Central memory CD8-positive, alpha-beta T cell (primary cell): ENCODE data around the gene SULT1A4.
"Not testable (repeated sequence)": the region's sequence is repeated elsewhere in the genome, so short reads cannot be mapped to it uniquely, and the experiment has no call there.

Experiments used
- ATAC-seq: fragments of 150-1000 bp; cut with Tn5 transposase; replicated peaks from 2 replicates; pipeline ENCODE4 v1.10.0; 2022; ENCODE audit warnings: mild to moderate bottlenecking, moderate FRiP score, moderate number of reproducible peaks; ENCODE audit not compliant: poor library complexity, severe bottlenecking; ENCODE audit errors: extremely low read depth
- DNase-seq, 2 donors: peaks; one replicate each; pipeline ENCODE4 v3.0.0; 2021; ENCODE audit warnings: low spot score in 2 of 2
- H3K27ac Mint-ChIP-seq: one replicate; pipeline ENCODE4 v1.8.0; 2022; ENCODE audit warnings: low read depth, mild to moderate bottlenecking, moderate library complexity, mixed read lengths
- H3K27me3 Mint-ChIP-seq: one replicate; pipeline ENCODE4 v1.8.0; 2022; ENCODE audit warnings: mixed read lengths
- H3K36me3 Mint-ChIP-seq: one replicate; pipeline ENCODE4 v1.8.0; 2022; ENCODE audit warnings: mild to moderate bottlenecking, moderate library complexity, mixed read lengths; ENCODE audit not compliant: insufficient read depth
- H3K4me1 Mint-ChIP-seq: one replicate; pipeline ENCODE4 v1.8.0; 2022; ENCODE audit warnings: mixed read lengths
- H3K4me3 Mint-ChIP-seq: one replicate; pipeline ENCODE4 v1.8.0; 2022; ENCODE audit warnings: mild to moderate bottlenecking, moderate library complexity, mixed read lengths
- H3K9me3 Mint-ChIP-seq: one replicate; pipeline ENCODE4 v1.8.0; 2022; ENCODE audit warnings: mixed read lengths

The SULT1A4 gene

GRCh38 chr16:29459706-29460646 is at the start of gene SULT1A4:
TSS of gene SULT1A4 (plus strand) at chr16:29459913. CDS start at chr16:29461386, 1,473 bp downstream.
- not testable (repeated sequence) for ATAC-seq, H3K36me3 Mint-ChIP-seq, H3K27me3 Mint-ChIP-seq, H3K27ac Mint-ChIP-seq, DNase-seq, H3K9me3 Mint-ChIP-seq, H3K4me3 Mint-ChIP-seq, H3K4me1 Mint-ChIP-seq

- H3K27me3 Mint-ChIP-seq, H3K27ac Mint-ChIP-seq, H3K4me3 Mint-ChIP-seq, H3K4me1 Mint-ChIP-seq, H3K9me3 Mint-ChIP-seq, ATAC-seq, DNase-seq, H3K36me3 Mint-ChIP-seq: not testable (repeated sequence)
Measured at GRCh38 chr16:29423587-29423986, 36.1 kb upstream of the SULT1A4 start.

DNA sequence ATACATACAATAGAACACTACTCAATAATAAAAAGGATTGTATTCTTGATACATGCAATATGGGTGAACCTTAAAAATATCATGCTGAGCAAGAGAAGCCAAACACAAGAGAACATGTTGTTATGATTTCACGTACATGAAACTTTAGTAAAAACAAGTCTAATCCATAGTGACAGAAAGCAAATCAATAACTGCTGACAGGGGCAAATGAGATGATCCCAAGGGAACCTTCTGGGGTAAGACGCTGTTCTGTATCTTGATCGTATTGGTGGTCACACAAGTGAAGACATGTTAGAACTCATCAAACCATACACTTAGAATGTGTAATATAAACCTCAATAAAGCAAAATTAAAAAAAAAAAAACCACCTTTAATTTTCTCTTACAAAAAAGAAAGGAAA is 34.3 kb upstream of the SULT1A4 start:
- H3K27me3 Mint-ChIP-seq, H3K36me3 Mint-ChIP-seq, H3K4me1 Mint-ChIP-seq, ATAC-seq, H3K9me3 Mint-ChIP-seq, H3K4me3 Mint-ChIP-seq, DNase-seq, H3K27ac Mint-ChIP-seq: not testable (repeated sequence)

DNA sequence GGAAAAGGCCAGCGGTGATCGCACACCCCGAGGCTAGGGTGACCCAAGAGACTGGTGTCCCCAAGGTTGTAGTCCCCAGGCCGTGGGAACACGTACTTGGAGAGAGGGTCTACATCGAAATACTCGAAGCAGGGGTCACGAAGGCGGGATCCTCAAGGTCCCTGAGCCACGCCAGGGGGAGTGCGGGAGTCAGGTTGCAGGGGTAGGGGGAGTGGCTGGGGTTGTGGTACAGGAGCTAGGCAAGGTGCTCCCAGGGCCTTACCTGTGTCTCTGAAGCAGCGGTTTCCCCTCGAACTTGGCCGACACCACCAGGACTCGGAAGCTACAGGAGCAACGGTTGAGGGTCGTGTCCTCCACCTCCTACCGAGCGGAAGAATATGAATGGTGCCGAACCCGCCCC is 6.0 kb upstream of the SULT1A4 start:
- H3K27ac Mint-ChIP-seq = not testable (repeated sequence)

DNA sequence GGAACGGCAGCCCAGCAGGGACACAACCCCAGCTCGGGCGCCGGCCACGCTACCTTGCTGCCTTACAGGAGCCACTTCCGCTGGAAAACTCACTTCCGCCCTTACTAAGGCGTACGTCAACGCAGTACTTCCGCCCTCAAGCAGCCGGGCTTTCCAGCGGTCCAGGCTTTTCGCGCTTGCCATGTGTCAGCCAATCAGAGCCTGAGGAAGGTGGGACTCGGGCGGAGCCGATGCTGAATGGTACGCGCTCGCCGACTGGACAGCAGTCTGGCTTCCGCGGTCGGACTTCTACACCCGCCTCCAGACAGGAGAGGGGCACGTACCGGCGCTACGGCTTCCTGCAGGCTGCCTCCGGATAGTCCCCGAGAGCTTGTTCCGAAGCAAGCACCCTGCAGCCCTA is 5.4 kb upstream of the SULT1A4 start, which contains the start of the genes BOLA2 and SLX1B:
Gene BOLA2 (minus strand): TSS at position 83 of the 400 bp plus-strand sequence. CDS start 98 bp downstream, outside the sequence.
Gene SLX1B (plus strand): TSS at position 265 of the 400 bp plus-strand sequence.
- H3K4me1 Mint-ChIP-seq, H3K27ac Mint-ChIP-seq, H3K4me3 Mint-ChIP-seq, DNase-seq, H3K27me3 Mint-ChIP-seq, H3K9me3 Mint-ChIP-seq, H3K36me3 Mint-ChIP-seq: not testable (repeated sequence)
- ATAC-seq = peak; percentile 93

More for the DNA sequence above, 6.0 kb upstream of the SULT1A4 start:
- not testable (repeated sequence) for H3K9me3 Mint-ChIP-seq, H3K36me3 Mint-ChIP-seq, H3K27me3 Mint-ChIP-seq, H3K4me1 Mint-ChIP-seq, DNase-seq, H3K4me3 Mint-ChIP-seq
- peak; percentile 12 for ATAC-seq

DNA sequence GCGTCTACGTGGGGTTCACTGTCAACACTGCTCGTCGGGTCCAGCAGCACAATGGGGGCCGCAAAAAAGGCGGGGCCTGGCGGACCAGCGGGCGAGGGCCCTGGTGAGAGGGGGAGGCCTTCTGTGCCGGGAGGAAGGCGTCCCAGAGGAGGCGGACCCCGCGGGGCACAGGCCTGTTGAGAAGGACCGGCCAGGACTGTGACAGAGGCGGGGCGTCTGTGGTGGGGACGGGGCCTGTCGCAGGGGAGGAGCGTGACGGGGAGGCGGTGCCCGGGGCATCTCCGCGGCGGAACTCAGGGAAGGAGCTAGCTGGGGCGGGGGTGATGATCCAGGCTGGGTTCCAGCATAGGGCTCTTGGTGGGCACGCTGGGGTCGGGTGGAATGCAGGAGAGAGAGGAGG is 4.9 kb upstream of the SULT1A4 start:
- H3K4me3 Mint-ChIP-seq, H3K27ac Mint-ChIP-seq, H3K9me3 Mint-ChIP-seq, DNase-seq, H3K4me1 Mint-ChIP-seq, H3K27me3 Mint-ChIP-seq, H3K36me3 Mint-ChIP-seq: not testable (repeated sequence)
- peak; percentile 72 for ATAC-seq

DNA sequence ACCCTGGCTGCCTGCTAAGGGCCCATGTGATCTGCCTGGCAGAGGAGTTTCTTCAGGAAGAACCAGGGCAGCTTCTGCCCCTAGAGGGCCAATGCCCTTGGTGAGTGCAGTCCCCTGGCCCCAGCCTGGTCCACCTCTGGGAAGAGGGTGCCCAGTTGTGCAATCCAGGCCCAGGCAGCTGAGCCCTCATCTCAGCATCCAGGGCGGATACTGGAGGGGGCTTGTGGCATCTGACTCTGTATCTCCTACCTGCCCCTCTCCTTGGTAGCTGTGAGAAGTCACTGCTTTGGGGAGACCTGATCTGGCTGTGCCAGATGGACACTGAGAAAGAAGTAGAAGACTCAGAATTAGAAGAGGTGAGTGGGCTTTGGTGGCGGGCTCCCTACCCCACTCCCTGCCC is 2.1 kb upstream of the SULT1A4 start:
- H3K9me3 Mint-ChIP-seq, DNase-seq, H3K36me3 Mint-ChIP-seq, H3K27ac Mint-ChIP-seq, H3K4me3 Mint-ChIP-seq, H3K4me1 Mint-ChIP-seq, ATAC-seq, H3K27me3 Mint-ChIP-seq: not testable (repeated sequence)

- not testable (repeated sequence) for H3K4me3 Mint-ChIP-seq, H3K27ac Mint-ChIP-seq, ATAC-seq, H3K36me3 Mint-ChIP-seq, DNase-seq, H3K4me1 Mint-ChIP-seq, H3K27me3 Mint-ChIP-seq, H3K9me3 Mint-ChIP-seq
Measured at GRCh38 chr16:29460647-29461030, 926 bp downstream of the SULT1A4 start.

GRCh38 chr16:29465985-29466824 is 6.5 kb downstream of the SULT1A4 start:
- peak; percentile 64 for ATAC-seq
- not testable (repeated sequence) for H3K9me3 Mint-ChIP-seq, H3K27ac Mint-ChIP-seq

GRCh38 chr16:29466904-29467303 is 7.2 kb downstream of the SULT1A4 start:
- not testable (repeated sequence) for H3K4me1 Mint-ChIP-seq, H3K27me3 Mint-ChIP-seq, DNase-seq, H3K36me3 Mint-ChIP-seq, H3K9me3 Mint-ChIP-seq, H3K27ac Mint-ChIP-seq, H3K4me3 Mint-ChIP-seq
- ATAC-seq = peak; percentile 57

More at GRCh38 chr16:29465985-29466824, 6.5 kb downstream of the SULT1A4 start:
- H3K4me3 Mint-ChIP-seq, H3K36me3 Mint-ChIP-seq, H3K4me1 Mint-ChIP-seq, DNase-seq, H3K27me3 Mint-ChIP-seq: not testable (repeated sequence)

- H3K36me3 Mint-ChIP-seq, H3K4me1 Mint-ChIP-seq, ATAC-seq, H3K27me3 Mint-ChIP-seq, H3K4me3 Mint-ChIP-seq, DNase-seq, H3K9me3 Mint-ChIP-seq, H3K27ac Mint-ChIP-seq: not testable (repeated sequence)
Measured at GRCh38 chr16:29467654-29468366, 8.1 kb downstream of the SULT1A4 start.

DNA sequence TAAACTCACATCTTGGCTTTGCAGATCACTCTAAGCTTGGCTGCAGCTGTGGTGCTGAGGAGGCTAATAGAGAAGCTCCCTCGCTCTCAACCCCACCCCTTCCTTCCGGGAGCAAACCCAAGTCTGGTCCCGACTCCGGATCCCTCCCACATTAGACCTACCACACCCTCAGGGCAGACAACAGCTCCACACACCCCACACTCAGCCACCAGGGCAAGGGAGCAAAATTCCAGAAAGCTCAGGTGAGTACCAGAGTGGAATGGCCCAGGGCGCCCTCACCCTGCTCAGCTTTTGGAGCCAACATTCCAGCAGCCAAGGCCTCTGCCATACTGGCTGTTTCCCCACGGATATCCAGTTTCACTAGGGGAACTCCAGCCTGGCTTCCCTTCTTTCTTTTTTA is 9.9 kb downstream of the SULT1A4 start:
- H3K36me3 Mint-ChIP-seq, H3K27ac Mint-ChIP-seq, H3K4me1 Mint-ChIP-seq, H3K4me3 Mint-ChIP-seq, H3K27me3 Mint-ChIP-seq, H3K9me3 Mint-ChIP-seq: not testable (repeated sequence)
- ATAC-seq (peak; percentile 42), DNase-seq (peak; percentile 9 to 13)
